ENCODE results near the gene CSNK1A1.
"Not testable (repeated sequence)": the region's sequence is repeated elsewhere in the genome, so short reads cannot be mapped to it uniquely, and the experiment has no call there.

Gene CSNK1A1

DNA sequence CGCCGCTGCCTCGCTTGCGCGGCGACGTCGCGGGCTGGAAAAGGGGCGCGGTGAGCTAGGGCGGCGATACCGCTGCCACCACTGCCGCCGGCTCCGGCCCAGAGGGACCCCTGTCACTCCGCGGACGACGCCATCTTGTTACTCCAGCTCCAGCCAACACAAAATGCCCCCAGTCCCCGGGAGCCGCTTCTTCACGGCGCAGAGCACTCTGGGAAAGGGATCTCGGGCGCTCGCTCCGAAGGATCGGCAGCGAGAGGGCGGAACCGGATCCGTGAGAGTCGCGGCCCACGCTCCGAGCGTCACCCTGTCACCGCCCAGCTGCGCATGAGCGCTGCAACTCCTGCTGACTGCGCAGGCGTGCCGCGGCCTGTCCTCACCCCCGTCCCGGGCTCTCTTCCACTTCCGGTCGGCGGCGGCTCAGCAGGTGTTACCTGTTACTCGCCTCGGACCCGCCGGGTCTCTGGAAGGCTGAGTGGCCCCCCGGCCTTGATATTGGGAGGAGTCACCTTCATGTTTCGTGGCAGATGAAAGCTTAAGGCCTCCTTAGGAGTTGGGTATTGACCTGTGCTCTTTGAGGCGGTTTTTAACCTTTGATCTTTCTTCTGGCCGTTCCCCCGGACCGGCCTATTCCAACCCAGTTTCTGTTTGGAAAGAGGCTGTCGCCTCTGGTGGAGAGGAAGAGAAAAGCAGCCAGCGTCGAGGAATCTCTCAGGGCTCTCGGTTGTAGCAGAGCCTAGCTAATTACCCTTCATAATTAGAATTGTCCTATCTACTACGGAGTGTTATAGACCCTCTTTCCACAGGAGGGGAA, at the start of gene CSNK1A1:
TSS of gene CSNK1A1 (minus strand) at position 213 of the 811 bp plus-strand sequence. CDS start 475 bp downstream, outside the sequence.
- DNase-seq (ENCODE audit: extremely low spot score), result peak; percentile 99
- ChIA-PET POLR2A (interaction anchor here (0.8 to 3.3 kb wide), 33 partner anchors 8 to 206 kb away, joined by 3 to 26 read pairs (median 5); partner anchors contain the start of gene GRPEL2), CTCF (interaction anchor here (0.7 to 2.0 kb wide), 11 partner anchors 9 to 170 kb away, joined by 3 to 14 read pairs (median 4); partner anchors contain the start of gene ARHGEF37)
- TF ChIP-seq HDGF (IDR thresholded peaks at IDR 0.05; ENCODE audit: borderline replicate concordance), result no peak
- no peak; the same call in 1 of the 2 replicates for TF ChIP-seq FOXK2 (IDR thresholded peaks at IDR 0.05)
- peak; percentile 76 for TF ChIP-seq ELF4 (IDR thresholded peaks at IDR 0.05)
- TF ChIP-seq CTBP1 (IDR thresholded peaks at IDR 0.05; ENCODE audit: borderline replicate concordance), result no peak
- TF ChIP-seq, protein P1, sequence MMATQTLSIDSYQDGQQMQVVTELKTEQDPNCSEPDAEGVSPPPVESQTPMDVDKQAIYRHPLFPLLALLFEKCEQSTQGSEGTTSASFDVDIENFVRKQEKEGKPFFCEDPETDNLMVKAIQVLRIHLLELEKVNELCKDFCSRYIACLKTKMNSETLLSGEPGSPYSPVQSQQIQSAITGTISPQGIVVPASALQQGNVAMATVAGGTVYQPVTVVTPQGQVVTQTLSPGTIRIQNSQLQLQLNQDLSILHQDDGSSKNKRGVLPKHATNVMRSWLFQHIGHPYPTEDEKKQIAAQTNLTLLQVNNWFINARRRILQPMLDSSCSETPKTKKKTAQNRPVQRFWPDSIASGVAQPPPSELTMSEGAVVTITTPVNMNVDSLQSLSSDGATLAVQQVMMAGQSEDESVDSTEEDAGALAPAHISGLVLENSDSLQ (IDR thresholded peaks at IDR 0.05), result peak; percentile 87
- peak; percentile 49; the same call in 1 of the 2 replicates for TF ChIP-seq NFRKB (IDR thresholded peaks at IDR 0.05)
- TF ChIP-seq L3MBTL2 (conservative IDR thresholded peaks at IDR 0.05), result peak; percentile 46
- TF ChIP-seq LEF1 (IDR thresholded peaks at IDR 0.05; ENCODE audit: borderline replicate concordance), result peak; percentile 75; the same call in 1 of the 2 replicates

DNA sequence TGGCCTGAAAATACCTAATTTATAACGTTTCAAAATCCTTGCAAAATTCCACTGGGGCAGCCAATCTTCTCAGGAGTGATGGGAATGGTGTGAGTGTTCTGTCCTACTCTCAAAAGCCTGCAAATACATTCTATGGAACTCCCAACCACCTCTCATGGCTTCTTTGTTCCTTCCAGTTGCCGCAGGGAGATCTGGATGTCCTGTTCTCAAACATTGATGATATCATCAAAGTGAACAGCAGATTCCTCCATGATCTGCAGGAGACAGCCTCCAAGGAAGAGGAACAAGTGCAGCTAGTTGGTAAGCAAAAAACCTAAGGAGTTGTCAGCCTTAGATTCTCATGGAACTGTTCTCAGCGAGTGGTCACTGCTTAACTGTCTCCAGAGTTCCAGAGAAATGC, 49.7 kb upstream of the CSNK1A1 start:
- CTCF ChIA-PET, result interaction anchor here (1.0 kb wide), 1 partner anchor 13 kb away, joined by 3 read pairs; no protein-coding TSS in a partner anchor
- no peak for DNase-seq (ENCODE audit: extremely low spot score)
- TF ChIP-seq SP1 (IDR thresholded peaks at IDR 0.05) (no peak), TARDBP (IDR thresholded peaks at IDR 0.05) (no peak), FOXK2 (IDR thresholded peaks at IDR 0.05) (no peak), CTBP1 (IDR thresholded peaks at IDR 0.05; ENCODE audit: borderline replicate concordance) (no peak)
- POLR2A ChIA-PET, result interaction anchor here (0.8 kb wide), 1 partner anchor 19 kb away, joined by 3 read pairs; the partner anchor contains the start of gene ARHGEF37

DNA sequence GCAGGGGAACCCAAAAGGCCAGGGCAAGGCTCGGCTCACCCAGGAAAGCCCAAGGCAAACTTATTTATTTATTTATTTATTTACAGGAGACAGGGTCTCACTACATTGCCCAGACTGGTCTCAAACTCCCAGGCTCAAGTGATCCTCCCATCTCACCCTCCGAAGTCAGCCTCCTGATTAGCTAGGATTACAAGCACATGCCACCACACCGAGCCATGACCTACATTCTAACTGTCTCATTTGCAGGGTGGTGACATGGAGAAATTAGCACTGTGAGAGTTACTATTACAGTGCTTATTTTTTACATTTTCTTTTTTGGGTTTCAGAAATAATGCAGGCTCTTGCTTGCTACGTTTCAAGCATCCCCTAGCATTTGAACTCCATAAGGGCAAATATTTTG, 48.1 kb upstream of the CSNK1A1 start:
- POLR2A ChIA-PET, result no interaction called here
- DNase-seq (ENCODE audit: extremely low spot score), result no peak
- CTCF ChIA-PET, result interaction anchor here (0.8 kb wide), 1 partner anchor 19 kb away, joined by 3 read pairs; no protein-coding TSS in a partner anchor
- TF ChIP-seq FOXA1 (IDR thresholded peaks at IDR 0.05) (no peak), FOXK2 (IDR thresholded peaks at IDR 0.05) (no peak), HDGF (IDR thresholded peaks at IDR 0.05; ENCODE audit: borderline replicate concordance) (no peak), NFRKB (IDR thresholded peaks at IDR 0.05) (no peak), L3MBTL2 (conservative IDR thresholded peaks at IDR 0.05) (no peak), ARNT (IDR thresholded peaks at IDR 0.05) (no peak), FOXM1 (IDR thresholded peaks at IDR 0.05; ENCODE audit: borderline replicate concordance) (no peak), SP1 (IDR thresholded peaks at IDR 0.05) (no peak), ELF4 (IDR thresholded peaks at IDR 0.05) (no peak), LEF1 (IDR thresholded peaks at IDR 0.05; ENCODE audit: borderline replicate concordance) (no peak), TARDBP (IDR thresholded peaks at IDR 0.05) (no peak), SUZ12 (IDR thresholded peaks at IDR 0.05) (no peak), CTBP1 (IDR thresholded peaks at IDR 0.05; ENCODE audit: borderline replicate concordance) (no peak), BHLHE40 (IDR thresholded peaks at IDR 0.05; ENCODE audit: borderline replicate concordance) (no peak), ZNF384 (IDR thresholded peaks at IDR 0.05) (no peak)
- TF ChIP-seq, protein P1 (IDR thresholded peaks at IDR 0.05), result no peak

GRCh38 chr5:149598966-149599365, 47.7 kb upstream of the CSNK1A1 start:
- ChIA-PET POLR2A (no interaction called here), CTCF (interaction anchor here (0.7 to 0.8 kb wide), 2 partner anchors 10 to 19 kb away, joined by 3 to 4 read pairs; no protein-coding TSS in a partner anchor)
- no peak for TF ChIP-seq TARDBP (IDR thresholded peaks at IDR 0.05)
- TF ChIP-seq ELF4 (IDR thresholded peaks at IDR 0.05), result no peak
- no peak for TF ChIP-seq SP1 (IDR thresholded peaks at IDR 0.05)
- TF ChIP-seq LEF1 (IDR thresholded peaks at IDR 0.05; ENCODE audit: borderline replicate concordance), result no peak
- TF ChIP-seq SUZ12 (IDR thresholded peaks at IDR 0.05), result no peak
- no peak for TF ChIP-seq BHLHE40 (IDR thresholded peaks at IDR 0.05; ENCODE audit: borderline replicate concordance)
- TF ChIP-seq FOXA1 (IDR thresholded peaks at IDR 0.05), result no peak
- TF ChIP-seq L3MBTL2 (conservative IDR thresholded peaks at IDR 0.05), result no peak
- no peak for TF ChIP-seq FOXM1 (IDR thresholded peaks at IDR 0.05; ENCODE audit: borderline replicate concordance)
- TF ChIP-seq CTBP1 (IDR thresholded peaks at IDR 0.05; ENCODE audit: borderline replicate concordance), result no peak
- no peak for TF ChIP-seq ZNF384 (IDR thresholded peaks at IDR 0.05)
- TF ChIP-seq, protein P1 (IDR thresholded peaks at IDR 0.05), result no peak
- no peak for TF ChIP-seq NFRKB (IDR thresholded peaks at IDR 0.05)
- TF ChIP-seq FOXK2 (IDR thresholded peaks at IDR 0.05), result no peak
- TF ChIP-seq HDGF (IDR thresholded peaks at IDR 0.05; ENCODE audit: borderline replicate concordance), result no peak
- no peak for DNase-seq (ENCODE audit: extremely low spot score)

GRCh38 chr5:149598234-149598633, 47.0 kb upstream of the CSNK1A1 start:
- POLR2A ChIA-PET, result not testable (repeated sequence)
- CTCF ChIA-PET, result interaction anchor here (0.7 to 1.6 kb wide), 4 partner anchors 11 to 20 kb away, joined by 3 to 7 read pairs (median 4); no protein-coding TSS in a partner anchor

GRCh38 chr5:149597618-149598017, 46.4 kb upstream of the CSNK1A1 start:
- CTCF ChIA-PET, result interaction anchor here (0.9 to 1.6 kb wide), 2 partner anchors 15 to 21 kb away, joined by 4 to 7 read pairs; no protein-coding TSS in a partner anchor
- POLR2A ChIA-PET, result no interaction called here
- TF ChIP-seq FOXM1 (IDR thresholded peaks at IDR 0.05; ENCODE audit: borderline replicate concordance) (no peak), LEF1 (IDR thresholded peaks at IDR 0.05; ENCODE audit: borderline replicate concordance) (no peak), FOXK2 (IDR thresholded peaks at IDR 0.05) (no peak), SUZ12 (IDR thresholded peaks at IDR 0.05) (no peak), CTBP1 (IDR thresholded peaks at IDR 0.05; ENCODE audit: borderline replicate concordance) (no peak), BHLHE40 (IDR thresholded peaks at IDR 0.05; ENCODE audit: borderline replicate concordance) (no peak), NFRKB (IDR thresholded peaks at IDR 0.05) (no peak)
- TF ChIP-seq, protein P1 (IDR thresholded peaks at IDR 0.05), result no peak
- no peak for DNase-seq (ENCODE audit: extremely low spot score)

More at GRCh38 chr5:149598234-149598633, 47.0 kb upstream of the CSNK1A1 start:
- not testable (repeated sequence) for DNase-seq (ENCODE audit: extremely low spot score)

Data from HEK293T (cell line).